Parathyroid adenoma (tissue), 2 donors: Measurements from ENCODE around the gene TGM1.

Experiments used
- H2AFZ ChIP-seq: fragments of 300-600 bp; sonication (generic); one replicate; pipeline ENCODE4 v1.7.0; 2017; ENCODE audit warnings: antibody characterized with exemption, mild to moderate bottlenecking
- H3K27ac ChIP-seq: fragments of 300-600 bp; sonication (generic); one replicate; pipeline ENCODE4 v1.7.0; 2017
- H3K27me3 ChIP-seq: fragments of 300-600 bp; sonication (generic); one replicate; pipeline ENCODE4 v1.7.0; 2017; ENCODE audit warnings: low read length; ENCODE audit not compliant: control insufficient read depth, insufficient read depth
- H3K36me3 ChIP-seq: fragments of 300-600 bp; sonication (generic); one replicate; pipeline ENCODE4 v1.7.0; 2017; ENCODE audit warnings: low read length; ENCODE audit not compliant: control insufficient read depth, insufficient read depth
- H3K4me1 ChIP-seq: fragments of 300-600 bp; sonication (generic); one replicate; pipeline ENCODE4 v1.7.0; 2017; ENCODE audit warnings: control low read depth
- H3K4me2 ChIP-seq: fragments of 300-600 bp; sonication (generic); one replicate; pipeline ENCODE4 v1.7.0; 2017; ENCODE audit warnings: low read length
- H3K4me3 ChIP-seq: fragments of 300-600 bp; sonication (generic); one replicate; pipeline ENCODE4 v1.7.0; 2017; ENCODE audit warnings: low read depth, low read length
- H3K79me2 ChIP-seq: fragments of 300-600 bp; sonication (generic); one replicate; pipeline ENCODE4 v1.7.0; 2017; ENCODE audit warnings: control low read depth
- H3K9ac ChIP-seq: fragments of 300-600 bp; sonication (generic); one replicate; pipeline ENCODE4 v1.7.0; 2017; ENCODE audit warnings: mild to moderate bottlenecking
- H3K9me3 ChIP-seq: fragments of 300-600 bp; sonication (generic); one replicate; pipeline ENCODE4 v1.7.0; 2017; ENCODE audit warnings: low read length; ENCODE audit not compliant: control insufficient read depth
- TF ChIP-seq, protein P1 (sequence below): fragments of 300-600 bp; sonication (generic); IDR thresholded peaks from one replicate; pipeline ENCODE4 v1.7.0; 2017; ENCODE audit warnings: antibody characterized with exemption, mild to moderate bottlenecking
- donor health status: primary hyperparathyroidism.

TGM1 gene

DNA sequence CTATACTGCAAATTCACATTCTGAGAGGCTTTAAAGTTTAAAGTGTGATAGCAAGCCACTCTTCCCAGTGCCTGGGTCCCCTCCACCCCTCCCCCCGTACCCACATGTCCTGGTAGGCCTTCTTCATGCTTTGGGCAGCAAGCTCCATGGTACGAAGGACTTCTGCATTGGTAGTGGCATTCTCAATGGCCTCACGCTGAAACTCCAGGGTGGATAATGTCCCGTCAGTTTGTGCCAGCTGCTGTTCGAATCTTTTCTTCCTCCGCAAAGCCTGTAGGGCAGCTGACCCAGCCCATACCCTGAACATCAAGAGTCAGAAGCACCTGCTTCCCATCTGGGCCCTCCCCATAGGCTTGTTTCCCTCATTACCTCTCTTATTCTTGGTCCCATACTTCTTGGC is 51.7 kb downstream of the TGM1 start:
- Histone ChIP-seq H3K79me2 (peaks cover 14% of the 10 kb centered on the region), H3K4me3 (no peak overlapping the region), H2AFZ (no peak overlapping the region), H3K27me3 (no peaks in the 10 kb centered on the region), H3K36me3 (no peaks in the 10 kb centered on the region), H3K4me2 (no peak overlapping the region), H3K9me3 (no peaks in the 10 kb centered on the region), H3K9ac (no peak overlapping the region), H3K4me1 (peaks cover 7% of the 10 kb centered on the region), H3K27ac (no peak overlapping the region)
- TF ChIP-seq, protein P1, sequence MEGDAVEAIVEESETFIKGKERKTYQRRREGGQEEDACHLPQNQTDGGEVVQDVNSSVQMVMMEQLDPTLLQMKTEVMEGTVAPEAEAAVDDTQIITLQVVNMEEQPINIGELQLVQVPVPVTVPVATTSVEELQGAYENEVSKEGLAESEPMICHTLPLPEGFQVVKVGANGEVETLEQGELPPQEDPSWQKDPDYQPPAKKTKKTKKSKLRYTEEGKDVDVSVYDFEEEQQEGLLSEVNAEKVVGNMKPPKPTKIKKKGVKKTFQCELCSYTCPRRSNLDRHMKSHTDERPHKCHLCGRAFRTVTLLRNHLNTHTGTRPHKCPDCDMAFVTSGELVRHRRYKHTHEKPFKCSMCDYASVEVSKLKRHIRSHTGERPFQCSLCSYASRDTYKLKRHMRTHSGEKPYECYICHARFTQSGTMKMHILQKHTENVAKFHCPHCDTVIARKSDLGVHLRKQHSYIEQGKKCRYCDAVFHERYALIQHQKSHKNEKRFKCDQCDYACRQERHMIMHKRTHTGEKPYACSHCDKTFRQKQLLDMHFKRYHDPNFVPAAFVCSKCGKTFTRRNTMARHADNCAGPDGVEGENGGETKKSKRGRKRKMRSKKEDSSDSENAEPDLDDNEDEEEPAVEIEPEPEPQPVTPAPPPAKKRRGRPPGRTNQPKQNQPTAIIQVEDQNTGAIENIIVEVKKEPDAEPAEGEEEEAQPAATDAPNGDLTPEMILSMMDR, result no peak

DNA sequence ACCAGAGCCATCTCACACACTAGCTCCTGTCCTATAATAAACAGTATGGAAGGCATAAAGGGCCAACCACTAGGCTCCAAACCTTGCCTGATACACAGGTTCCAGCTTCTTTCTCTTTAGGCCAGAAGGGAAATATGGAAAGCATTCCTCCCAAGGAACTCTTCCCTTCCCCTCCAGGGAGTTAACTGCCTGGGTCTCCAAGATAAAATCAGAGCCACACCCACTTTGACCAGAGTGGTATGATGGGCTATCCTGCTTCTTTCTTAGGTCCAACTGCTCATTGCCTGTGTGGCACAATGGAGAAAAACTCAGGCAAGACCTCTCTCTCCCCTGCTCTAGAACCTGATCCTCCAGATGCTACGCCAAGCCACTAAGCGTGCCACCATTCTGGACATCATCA is 55.4 kb downstream of the TGM1 start:
- no peaks in the 10 kb centered on the region for H3K9me3 ChIP-seq
- H3K4me3 ChIP-seq, result no peak overlapping the region
- TF ChIP-seq, protein P1, result no peak
- no peak overlapping the region for H3K9ac ChIP-seq
- H2AFZ ChIP-seq, result no peak overlapping the region
- no peaks in the 10 kb centered on the region for H3K36me3 ChIP-seq
- no peaks in the 10 kb centered on the region for H3K27me3 ChIP-seq
- H3K4me2 ChIP-seq, result no peak overlapping the region
- H3K79me2 ChIP-seq, result peaks cover 24% of the 10 kb centered on the region
- no peak overlapping the region for H3K27ac ChIP-seq
- no peaks in the 10 kb centered on the region for H3K4me1 ChIP-seq

DNA sequence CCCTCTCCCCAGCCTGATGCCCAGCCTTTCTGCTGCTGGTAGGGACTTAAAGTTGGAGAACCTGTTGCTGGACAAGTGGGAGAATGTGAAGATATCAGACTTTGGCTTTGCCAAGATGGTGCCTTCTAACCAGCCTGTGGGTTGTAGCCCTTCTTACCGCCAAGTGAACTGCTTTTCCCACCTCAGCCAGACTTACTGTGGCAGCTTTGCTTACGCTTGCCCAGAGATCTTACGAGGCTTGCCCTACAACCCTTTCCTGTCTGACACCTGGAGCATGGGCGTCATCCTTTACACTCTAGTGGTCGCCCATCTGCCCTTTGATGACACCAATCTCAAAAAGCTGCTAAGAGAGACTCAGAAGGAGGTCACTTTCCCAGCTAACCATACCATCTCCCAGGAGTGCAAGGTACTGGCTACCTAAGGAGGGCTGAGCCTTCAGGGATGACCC is 55.8 kb downstream of the TGM1 start:
- Histone ChIP-seq H3K4me3 (no peak overlapping the region), H3K9me3 (no peaks in the 10 kb centered on the region), H3K27ac (no peak overlapping the region), H3K79me2 (peaks cover 25% of the 10 kb centered on the region), H3K4me2 (no peak overlapping the region), H3K9ac (no peak overlapping the region), H3K27me3 (no peaks in the 10 kb centered on the region), H3K4me1 (no peaks in the 10 kb centered on the region), H3K36me3 (no peaks in the 10 kb centered on the region), H2AFZ (no peak overlapping the region)
- TF ChIP-seq, protein P1, result no peak

GRCh38 chr14:24206260-24207103 is 56.5 kb downstream of the TGM1 start:
- Histone ChIP-seq H2AFZ (no peak overlapping the region), H3K36me3 (no peaks in the 10 kb centered on the region)
- TF ChIP-seq, protein P1, result no peak

More at GRCh38 chr14:24206260-24207103, 56.5 kb downstream of the TGM1 start:
- no peaks in the 10 kb centered on the region for H3K27me3 ChIP-seq
- H3K4me1 ChIP-seq, result no peaks in the 10 kb centered on the region
- H3K9ac ChIP-seq, result no peak overlapping the region
- H3K4me3 ChIP-seq, result no peak overlapping the region
- H3K4me2 ChIP-seq, result no peak overlapping the region
- no peak overlapping the region for H3K27ac ChIP-seq
- H3K79me2 ChIP-seq, result peaks cover 22% of the 10 kb centered on the region
- no peaks in the 10 kb centered on the region for H3K9me3 ChIP-seq
